Fibroblast of villous mesenchyme (primary cell): ENCODE measurements around the gene TMEM51. TPM values are rescaled to one million over a fixed set of nuclear protein-coding genes. Genes with fewer than 3 reads are reported as not detected.

ENCODE experiments used
- DNase-seq: peaks from one replicate; pipeline ENCODE4 v3.0.0-alpha.2; 2010; ENCODE audit warnings: low read depth
- H3K4me3 ChIP-seq: 2 replicates; pipeline ENCODE4 v1.5.1; 2011; ENCODE audit warnings: low read depth, mild to moderate bottlenecking, low read length
- CTCF ChIP-seq: IDR thresholded peaks from 2 replicates; pipeline ENCODE4 v1.5.1; 2012; ENCODE audit warnings: low read depth, mild to moderate bottlenecking, low read length; ENCODE audit not compliant: insufficient read depth
- total RNA-seq: library from RNA; depleted of rRNA; stranded (reverse); fragments of >200 nt; gene quantifications from 2 replicates; pipeline ENCODE4 v1.2.3, GENCODE V29; 2012

TMEM51 gene
- 14.8 and 18.6 TPM in 2 replicates for total RNA-seq

- H3K4me3 ChIP-seq: peak within 1 kb of the TSS; percentile 72
- peak; percentile 77 for DNase-seq
- TF ChIP-seq CTCF: no peak
Observed at GRCh38 chr1:15153184-15153841, at the start of gene TMEM51. Gene TMEM51 (plus strand): TSS chr1:15153747. CDS start chr1:15215088, 61,341 bp downstream.

GRCh38 chr1:15103906-15104305, 49.6 kb upstream of the TMEM51 start:
- no peak overlapping the region for H3K4me3 ChIP-seq
- TF ChIP-seq CTCF: no peak
- no peak for DNase-seq

- TF ChIP-seq CTCF: no peak
- H3K4me3 ChIP-seq: no peak overlapping the region
- no peak for DNase-seq
Observed at GRCh38 chr1:15104768-15105167, 48.8 kb upstream of the TMEM51 start.

- no peak for TF ChIP-seq CTCF
- no peak overlapping the region for H3K4me3 ChIP-seq
- DNase-seq: no peak
Observed at GRCh38 chr1:15106608-15107007, 46.9 kb upstream of the TMEM51 start.

GRCh38 chr1:15107058-15107687, 46.4 kb upstream of the TMEM51 start:
- no peak for TF ChIP-seq CTCF
- H3K4me3 ChIP-seq: no peak overlapping the region
- no peak for DNase-seq

- TF ChIP-seq CTCF: no peak
- no peak for DNase-seq
Observed at GRCh38 chr1:15107911-15108310, 45.6 kb upstream of the TMEM51 start.

More at GRCh38 chr1:15107911-15108310, 45.6 kb upstream of the TMEM51 start:
- no peak overlapping the region for H3K4me3 ChIP-seq
